Natural killer cell (primary cell): ENCODE data around the gene CASP1. TPM values are rescaled to one million over a fixed set of nuclear protein-coding genes. Genes with fewer than 3 reads are reported as not detected.
"Not testable (repeated sequence)": the region's sequence is repeated elsewhere in the genome, so short reads cannot be mapped to it uniquely, and the experiment has no call there.

Experiments used
- ATAC-seq, 3 donors: fragments of 150-1000 bp in 2 of 3; fragments of 200-7000 bp in 1 of 3; cut with Tn5 transposase; 1 replicate in 1 of 3; 2 replicates in 2 of 3; pipeline ENCODE4 v1.10.0; 2021; ENCODE audit warnings: mild to moderate bottlenecking in 2 of 3, moderate library complexity in 2 of 3
- DNase-seq, 2 donors: peaks; one replicate each; pipeline versions ENCODE4 v3.0.0 to v3.0.0-alpha.2; 2013 to 2021; ENCODE audit warnings: mixed read lengths in 1 of 2
- H3K27ac ChIP-seq: one replicate; pipeline ENCODE4 v1.5.1; 2013; ENCODE audit warnings: mild to moderate bottlenecking, low read length
- H3K27me3 ChIP-seq: one replicate; pipeline ENCODE4 v1.6.1; 2013; ENCODE audit warnings: low read length; ENCODE audit not compliant: control insufficient read depth, insufficient read depth
- H3K36me3 ChIP-seq: one replicate; pipeline ENCODE4 v1.6.1; 2013; ENCODE audit warnings: low read length; ENCODE audit not compliant: control insufficient read depth, insufficient read depth
- H3K4me1 ChIP-seq: one replicate; pipeline ENCODE4 v1.6.1; 2013; ENCODE audit warnings: low read length; ENCODE audit not compliant: control insufficient read depth, insufficient read depth
- H3K4me3 ChIP-seq: one replicate; pipeline ENCODE4 v1.5.1; 2013; ENCODE audit warnings: low read length
- H3K9me3 ChIP-seq: one replicate; pipeline ENCODE4 v1.6.1; 2013; ENCODE audit warnings: low read length; ENCODE audit not compliant: control insufficient read depth, insufficient read depth
- H3K27ac Mint-ChIP-seq, 2 donors: one replicate each; pipeline ENCODE4 v1.8.0; 2022; ENCODE audit warnings: mild to moderate bottlenecking in 2 of 2, mixed read lengths in 2 of 2, moderate library complexity in 1 of 2
- H3K27me3 Mint-ChIP-seq, 2 donors: one replicate each; pipeline ENCODE4 v1.8.0; 2022; ENCODE audit warnings: low read depth in 2 of 2, mixed read lengths in 2 of 2
- H3K36me3 Mint-ChIP-seq: one replicate; pipeline ENCODE4 v1.8.0; 2022; ENCODE audit warnings: mixed read lengths
- H3K4me1 Mint-ChIP-seq, 2 donors: one replicate each; pipeline ENCODE4 v1.8.0; 2022; ENCODE audit warnings: mixed read lengths in 2 of 2
- H3K4me3 Mint-ChIP-seq: one replicate; pipeline ENCODE4 v1.8.0; 2022; ENCODE audit warnings: mild to moderate bottlenecking, moderate library complexity, mixed read lengths
- H3K9me3 Mint-ChIP-seq, 2 donors: one replicate each; pipeline ENCODE4 v1.8.0; 2022; ENCODE audit warnings: mixed read lengths in 2 of 2
- WGBS: methylation state at CpG from one replicate; pipeline ENCODE4 v1.1.7; 2013; ENCODE audit warnings: missing lambda C conversion rate; ENCODE audit not compliant: insufficient coverage; 5-methylcytosine and 5-hydroxymethylcytosine counted together
- intact Hi-C: fragments of 100-400 bp; cut with micrococcal nuclease; formaldehyde crosslinking; loops from one replicate; pipeline ENCODE4 v1.14.2; 2022
- total RNA-seq, 4 donors: library from RNA; stranded (reverse); fragments of 120-200 nt in 1 of 4; gene quantifications; one replicate each; pipeline versions ENCODE4 v1.2.3 to v1.2.4, GENCODE V29; 2013 to 2022
- TF ChIP-seq, protein P1 (sequence below): fragments of 200-600 bp; IDR thresholded peaks from one replicate; pipeline ENCODE4 v1.8.0; 2022; ENCODE audit warnings: antibody characterized with exemption

Gene CASP1
- total RNA-seq, 3 donors from 2014 or later (not counting 1 experiment from before 2014, with no cell fraction given) = 89.3 to 117 (median 93.8) TPM

DNA sequence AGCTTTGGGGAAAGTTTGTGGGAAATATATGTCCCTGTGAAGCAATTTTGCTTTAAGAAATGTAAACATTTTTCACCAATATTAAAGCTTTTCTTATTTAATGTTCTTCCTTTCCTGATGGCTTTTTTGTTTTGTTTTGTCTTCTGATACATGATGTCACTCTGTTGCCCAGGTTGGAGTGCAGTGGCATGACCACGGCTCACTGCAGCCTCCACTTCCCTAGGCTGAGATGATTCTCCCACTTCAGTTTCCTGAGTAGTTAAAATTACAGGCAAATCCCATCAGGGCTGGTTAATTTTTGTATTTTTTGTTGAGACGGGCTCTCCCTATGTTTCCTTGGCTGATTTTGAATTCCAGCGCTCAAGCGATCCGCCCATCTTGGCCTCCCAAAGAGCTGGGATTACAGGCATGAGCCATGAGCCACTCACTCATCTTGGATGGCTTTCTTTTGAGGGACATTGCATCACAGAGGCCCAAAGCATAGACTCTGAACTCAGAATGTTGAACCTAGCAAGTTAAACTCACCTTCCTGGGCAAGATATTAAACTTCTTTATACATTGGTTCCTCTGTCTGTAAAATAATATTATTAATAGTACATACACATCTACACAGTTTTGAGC is 10.8 kb upstream of the CASP1 start:
- H3K27ac Mint-ChIP-seq = peak overlapping the region; percentile 90 to 92
- no peaks in the 10 kb centered on the region for H3K27me3 Mint-ChIP-seq
- peaks cover 13% of the 10 kb centered on the region for H3K36me3 Mint-ChIP-seq
- Histone ChIP-seq H3K4me1 (peaks cover 12% of the 10 kb centered on the region), H3K36me3 (peaks cover 10% of the 10 kb centered on the region), H3K27me3 (no peaks in the 10 kb centered on the region), H3K4me3 (peak overlapping the region; percentile 48), H3K9me3 (no peaks in the 10 kb centered on the region), H3K27ac (peak overlapping the region; percentile 71)
- DNase-seq (no peak), ATAC-seq (no peak)
- H3K4me1 Mint-ChIP-seq = peaks cover 46 to 61% of the 10 kb centered on the region in 2 donors
- TF ChIP-seq, protein P1, sequence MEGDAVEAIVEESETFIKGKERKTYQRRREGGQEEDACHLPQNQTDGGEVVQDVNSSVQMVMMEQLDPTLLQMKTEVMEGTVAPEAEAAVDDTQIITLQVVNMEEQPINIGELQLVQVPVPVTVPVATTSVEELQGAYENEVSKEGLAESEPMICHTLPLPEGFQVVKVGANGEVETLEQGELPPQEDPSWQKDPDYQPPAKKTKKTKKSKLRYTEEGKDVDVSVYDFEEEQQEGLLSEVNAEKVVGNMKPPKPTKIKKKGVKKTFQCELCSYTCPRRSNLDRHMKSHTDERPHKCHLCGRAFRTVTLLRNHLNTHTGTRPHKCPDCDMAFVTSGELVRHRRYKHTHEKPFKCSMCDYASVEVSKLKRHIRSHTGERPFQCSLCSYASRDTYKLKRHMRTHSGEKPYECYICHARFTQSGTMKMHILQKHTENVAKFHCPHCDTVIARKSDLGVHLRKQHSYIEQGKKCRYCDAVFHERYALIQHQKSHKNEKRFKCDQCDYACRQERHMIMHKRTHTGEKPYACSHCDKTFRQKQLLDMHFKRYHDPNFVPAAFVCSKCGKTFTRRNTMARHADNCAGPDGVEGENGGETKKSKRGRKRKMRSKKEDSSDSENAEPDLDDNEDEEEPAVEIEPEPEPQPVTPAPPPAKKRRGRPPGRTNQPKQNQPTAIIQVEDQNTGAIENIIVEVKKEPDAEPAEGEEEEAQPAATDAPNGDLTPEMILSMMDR = no peak
- peak overlapping the region; percentile 94 for H3K4me3 Mint-ChIP-seq
- intact Hi-C loops = loop anchor here (10.0 kb wide), 1 partner anchor 341 kb away; no protein-coding TSS in a partner anchor
- 79% methylated on average over 5 of the region's 5 CpGs for WGBS
- H3K9me3 Mint-ChIP-seq = no peaks in the 10 kb centered on the region

DNA sequence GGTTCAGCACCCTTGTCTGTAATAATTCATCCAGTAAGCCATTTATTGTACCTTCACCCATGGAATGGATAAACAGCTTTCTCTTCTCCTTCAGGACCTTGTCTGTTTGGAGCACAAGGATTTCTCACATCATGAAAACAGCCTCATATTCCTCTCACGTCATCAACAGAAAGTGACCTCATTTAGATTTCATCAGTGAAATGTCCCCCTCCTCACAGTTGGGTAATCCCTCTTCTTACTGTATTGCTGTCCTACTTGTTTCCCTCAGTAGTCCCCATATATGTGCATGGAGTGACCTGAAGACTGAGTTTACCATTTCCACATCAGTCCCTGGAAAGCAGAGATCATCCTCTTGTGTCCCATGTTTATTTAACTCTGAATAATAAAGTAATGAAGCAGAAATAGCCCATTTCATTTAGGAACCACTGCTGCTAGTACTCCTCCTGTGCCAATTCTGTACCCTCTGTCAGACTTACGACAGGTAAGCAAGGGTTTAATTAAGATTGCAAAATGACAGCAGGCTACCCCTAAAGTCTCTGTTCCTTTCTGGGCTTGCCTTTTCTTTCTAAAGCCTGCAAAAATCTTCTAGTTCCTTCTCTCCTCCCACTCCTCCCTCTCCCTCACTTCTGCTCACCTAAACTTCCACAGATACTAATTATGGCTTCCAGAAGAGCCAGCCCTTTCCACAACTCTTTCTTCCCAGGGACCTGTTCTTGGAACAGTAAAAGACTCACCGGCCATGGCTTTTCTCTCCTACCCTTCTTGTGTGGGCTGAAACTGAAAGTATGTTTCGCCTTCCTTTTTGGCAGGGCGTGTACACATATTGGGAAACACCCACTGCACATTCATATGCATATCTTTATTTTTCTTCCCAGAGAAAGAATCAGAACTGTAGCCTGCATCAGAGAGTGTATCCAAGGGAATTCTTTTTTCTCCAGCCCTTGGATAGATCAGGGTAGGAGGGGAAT is 9.9 kb upstream of the CASP1 start, which contains the start of gene CARD16:
TSS of gene CARD16 (minus strand) at position 779 of the 968 bp plus-strand sequence. CDS start at position 741, 38 bp downstream.
- ATAC-seq = peak; percentile 86 to 93 (median 87)
- Mint-ChIP-seq H3K4me3 (peak within 1 kb of the TSS; percentile 94), H3K4me1 (peaks cover 51 to 67% of the 10 kb centered on the region in 2 donors), H3K27ac (peak within 1 kb of the TSS; percentile 90 to 92), H3K36me3 (peaks cover 21% of the 10 kb centered on the region)
- DNase-seq = peak in 1 of 2 donors; percentile 78
- not testable (repeated sequence) for H3K27me3 ChIP-seq, H3K9me3 ChIP-seq, H3K27me3 Mint-ChIP-seq, H3K9me3 Mint-ChIP-seq
- Histone ChIP-seq H3K4me3 (peak within 1 kb of the TSS; percentile 48), H3K27ac (peak within 1 kb of the TSS; percentile 71), H3K36me3 (peaks cover 18% of the 10 kb centered on the region), H3K4me1 (peaks cover 12% of the 10 kb centered on the region)
- WGBS = 0% methylated on average over 5 of the region's 5 CpGs
- intact Hi-C loops = loop anchor here (10.0 kb wide), 1 partner anchor 340 kb away; no protein-coding TSS in a partner anchor

DNA sequence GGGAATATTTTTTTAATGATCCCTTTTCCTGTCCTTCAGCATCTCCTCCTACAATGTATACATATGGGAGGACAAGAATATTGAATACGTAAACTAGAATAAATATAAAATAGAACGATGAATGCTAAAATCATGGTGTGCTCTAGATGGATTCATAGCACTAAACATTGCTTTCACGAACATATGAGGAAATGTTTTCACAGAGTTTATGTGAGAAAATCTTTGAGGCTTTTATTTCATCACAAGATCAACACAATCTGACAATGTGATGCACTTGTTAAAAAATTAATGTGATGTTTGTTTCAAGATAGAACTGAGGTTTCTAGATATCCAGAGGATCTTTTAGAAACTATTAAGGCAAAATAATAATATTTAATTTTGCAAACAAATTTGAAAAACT is 7.2 kb upstream of the CASP1 start:
- Mint-ChIP-seq H3K27me3 (no peaks in the 10 kb centered on the region), H3K27ac (peak overlapping the region; percentile 90 to 92), H3K4me3 (peak overlapping the region; percentile 94), H3K9me3 (no peaks in the 10 kb centered on the region), H3K4me1 (peaks cover 53 to 67% of the 10 kb centered on the region in 2 donors), H3K36me3 (peaks cover 32% of the 10 kb centered on the region)
- intact Hi-C loops = loop anchor here (10.0 kb wide), 1 partner anchor 337 kb away; no protein-coding TSS in a partner anchor
- Histone ChIP-seq H3K4me1 (peaks cover 12% of the 10 kb centered on the region), H3K4me3 (peak overlapping the region; percentile 4), H3K9me3 (no peaks in the 10 kb centered on the region), H3K27me3 (no peaks in the 10 kb centered on the region), H3K36me3 (peaks cover 32% of the 10 kb centered on the region), H3K27ac (peak overlapping the region; percentile 3)
- WGBS = no CpG with 5 or more reads among the region's 3 CpGs
- TF ChIP-seq, protein P1 = no peak
- no peak for DNase-seq
- ATAC-seq = peak; percentile 52 to 68 (median 65)

DNA sequence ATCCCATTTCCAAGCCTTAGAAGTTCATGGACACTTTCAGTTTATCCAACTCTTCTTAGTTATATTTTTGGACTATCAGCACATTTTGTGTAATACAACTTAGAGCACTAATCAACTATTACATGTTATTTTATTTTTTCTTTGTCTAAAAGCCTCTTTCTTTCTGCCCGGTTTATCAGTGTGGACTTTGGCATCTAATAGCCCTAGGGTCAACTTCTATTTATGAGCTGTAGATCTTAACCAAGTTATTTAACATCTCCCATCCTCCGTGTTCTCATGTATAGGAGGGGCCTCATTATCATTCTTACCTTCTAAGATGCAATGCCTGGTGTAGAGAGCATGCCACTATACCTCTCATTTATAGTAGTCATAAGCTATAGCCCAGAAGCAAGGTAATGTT is 5.8 kb upstream of the CASP1 start:
- no peaks in the 10 kb centered on the region for H3K27me3 ChIP-seq
- Mint-ChIP-seq H3K9me3 (no peaks in the 10 kb centered on the region), H3K4me1 (peaks cover 60 to 63% of the 10 kb centered on the region in 2 donors), H3K27me3 (no peaks in the 10 kb centered on the region), H3K36me3 (peaks cover 32% of the 10 kb centered on the region), H3K4me3 (no peak overlapping the region), H3K27ac (peak overlapping the region; percentile 17 to 37)
- TF ChIP-seq, protein P1 = no peak
- DNase-seq (no peak), ATAC-seq (no peak)
- H3K4me1 ChIP-seq = peaks cover 11% of the 10 kb centered on the region
- no peak overlapping the region for H3K4me3 ChIP-seq
- intact Hi-C loops = loop anchor here (10.0 kb wide), 1 partner anchor 336 kb away; no protein-coding TSS in a partner anchor
- WGBS = no CpG with 5 or more reads among the region's 2 CpGs
- no peaks in the 10 kb centered on the region for H3K9me3 ChIP-seq
- H3K36me3 ChIP-seq = peaks cover 32% of the 10 kb centered on the region
- no peak overlapping the region for H3K27ac ChIP-seq

DNA sequence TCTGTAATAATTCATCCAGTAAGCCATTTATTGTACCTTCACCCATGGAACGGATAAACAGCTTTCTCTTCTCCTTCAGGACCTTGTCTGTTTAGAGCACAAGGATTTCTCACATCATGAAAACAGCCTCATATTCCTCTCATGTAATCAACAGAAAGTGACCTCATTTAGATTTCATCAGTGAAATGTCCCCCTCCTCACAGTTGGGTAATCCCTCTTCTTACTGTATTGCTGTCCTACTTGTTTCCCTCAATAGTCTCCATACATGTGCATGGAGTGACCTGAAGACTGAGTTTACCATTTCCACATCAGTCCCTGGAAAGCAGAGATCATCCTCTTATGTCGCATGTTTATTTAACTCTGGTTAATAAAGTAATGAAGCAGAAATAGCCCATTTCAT is 556 bp downstream of the CASP1 start:
- H3K4me1 Mint-ChIP-seq = peaks cover 44 to 49% of the 10 kb centered on the region in 2 donors
- peak overlapping the region; percentile 92 for H3K4me3 Mint-ChIP-seq
- not testable (repeated sequence) for DNase-seq, H3K9me3 Mint-ChIP-seq, H3K9me3 ChIP-seq, H3K27me3 ChIP-seq, H3K4me1 ChIP-seq, H3K27me3 Mint-ChIP-seq, H3K36me3 Mint-ChIP-seq
- intact Hi-C loops = loop anchor here (5.0 kb wide), 1 partner anchor 67 kb away; the partner anchor contains the start of gene CASP4
- peaks cover 30% of the 10 kb centered on the region for H3K36me3 ChIP-seq
- peak overlapping the region; percentile 85 for H3K27ac ChIP-seq
- ATAC-seq = peak in 2 of 3 donors; percentile 15 to 24
- H3K27ac Mint-ChIP-seq = peak overlapping the region; percentile 87 to 92
- WGBS = 47% methylated on average over 1 of the region's 2 CpGs
- peak overlapping the region; percentile 72 for H3K4me3 ChIP-seq
